MM.1S (cell line): Measurements from ENCODE around the gene DMBT1.

Experiments used
- DNase-seq: peaks from one replicate; pipeline ENCODE4 v3.0.0-alpha.2; 2015
- H2AFZ ChIP-seq: fragments of 300-600 bp; sonication (generic); 2 replicates; pipeline ENCODE4 v1.6.0; 2016; ENCODE audit warnings: antibody characterized with exemption, low read length
- H3F3A ChIP-seq: fragments of 300-600 bp; sonication (generic); 2 replicates; pipeline ENCODE4 v1.6.1; 2016; ENCODE audit warnings: mild to moderate bottlenecking, antibody characterized with exemption, low read length, moderate library complexity, mixed read lengths; ENCODE audit not compliant: insufficient read depth
- H3K27ac ChIP-seq: fragments of 300-600 bp; sonication (generic); 2 replicates; pipeline ENCODE4 v1.5.1; 2016; ENCODE audit warnings: mild to moderate bottlenecking, low read length
- H3K27me3 ChIP-seq: fragments of 300-600 bp; sonication (generic); replicated peaks from 2 replicates; pipeline ENCODE4 v1.6.0; 2016; ENCODE audit warnings: low read length; ENCODE audit not compliant: insufficient read depth
- H3K36me3 ChIP-seq: fragments of 300-600 bp; sonication (generic); replicated peaks from 2 replicates; pipeline ENCODE4 v1.6.1; 2016; ENCODE audit warnings: mild to moderate bottlenecking, low read length, mixed read lengths; ENCODE audit not compliant: insufficient read depth
- H3K4me1 ChIP-seq: fragments of 300-600 bp; sonication (generic); 2 replicates; pipeline ENCODE4 v1.6.1; 2016; ENCODE audit warnings: low read length, mixed read lengths
- H3K4me2 ChIP-seq: fragments of 300-600 bp; sonication (generic); 2 replicates; pipeline ENCODE4 v1.6.0; 2016; ENCODE audit warnings: low read depth, low read length
- H3K4me3 ChIP-seq: fragments of 300-600 bp; sonication (generic); 2 replicates; pipeline ENCODE4 v1.5.1; 2016; ENCODE audit warnings: low read length, mixed read lengths
- H3K79me2 ChIP-seq: fragments of 300-600 bp; sonication (generic); 2 replicates; pipeline ENCODE4 v1.6.1; 2016; ENCODE audit warnings: mixed run types, low read length, mixed read lengths
- H3K9ac ChIP-seq: fragments of 300-600 bp; sonication (generic); 2 replicates; pipeline ENCODE4 v1.6.1; 2016; ENCODE audit warnings: low read length, mixed read lengths
- H3K9me2 ChIP-seq: fragments of 300-600 bp; sonication (generic); replicated peaks from 2 replicates; pipeline ENCODE4 v1.6.1; 2016; ENCODE audit warnings: mild to moderate bottlenecking, low read length, mixed read lengths; ENCODE audit not compliant: insufficient read depth
- H3K9me3 ChIP-seq: fragments of 300-600 bp; sonication (generic); replicated peaks from 2 replicates; pipeline ENCODE4 v1.6.1; 2016; ENCODE audit warnings: mild to moderate bottlenecking, low read length, mixed read lengths; ENCODE audit not compliant: insufficient read depth
- H4K20me1 ChIP-seq: fragments of 300-600 bp; sonication (generic); 2 replicates; pipeline ENCODE4 v1.6.1; 2016; ENCODE audit warnings: mild to moderate bottlenecking, low read length, moderate library complexity, mixed read lengths; ENCODE audit not compliant: insufficient read depth
- EZH2 ChIP-seq: fragments of 300-600 bp; sonication (generic); optimal IDR thresholded peaks from 2 replicates; pipeline ENCODE3; 2017; ENCODE audit warnings: low read depth, mild to moderate bottlenecking, antibody characterized with exemption, low read length, mixed read lengths
- EZH2phosphoT487 ChIP-seq: fragments of 300-600 bp; sonication (generic); IDR thresholded peaks from 2 replicates; pipeline ENCODE4 v1.6.1; 2018; ENCODE audit warnings: antibody characterized with exemption, low read length
- TF ChIP-seq, protein P1 (sequence below): fragments of 300-600 bp; sonication (generic); IDR thresholded peaks from 2 replicates; pipeline ENCODE4 v1.5.1; 2016; ENCODE audit warnings: antibody characterized with exemption, low read length, mixed read lengths

The DMBT1 gene

DNA sequence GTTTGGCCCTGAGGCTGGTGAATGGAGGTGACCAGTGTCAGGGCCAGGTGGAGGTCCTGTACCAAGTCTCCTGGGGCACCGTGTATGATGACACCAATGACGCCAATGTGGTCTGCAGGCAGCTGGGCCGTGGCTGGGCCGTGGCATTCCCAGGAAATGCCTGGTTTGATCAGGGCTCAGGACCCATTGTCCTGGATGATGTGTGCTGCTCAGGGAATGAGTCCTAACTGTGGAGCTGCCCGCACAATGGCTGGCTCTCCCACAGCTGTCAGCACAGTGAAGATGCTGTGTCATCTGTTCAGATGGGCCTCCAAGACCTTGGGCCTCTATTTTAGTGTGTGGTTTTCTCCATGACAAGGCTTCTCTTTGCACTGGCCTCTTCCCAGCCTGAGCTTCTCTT, 64.0 kb downstream of the DMBT1 start:
- Histone ChIP-seq H4K20me1 (no peaks in the 10 kb centered on the region), H3F3A (no peaks in the 10 kb centered on the region), H3K27me3 (no peaks in the 10 kb centered on the region), H3K4me2 (no peak overlapping the region), H3K9me2 (no peaks in the 10 kb centered on the region), H3K36me3 (no peaks in the 10 kb centered on the region), H3K9me3 (no peaks in the 10 kb centered on the region), H3K4me3 (no peak overlapping the region), H3K79me2 (no peaks in the 10 kb centered on the region), H3K4me1 (no peaks in the 10 kb centered on the region), H3K27ac (no peak overlapping the region), H3K9ac (no peak overlapping the region), H2AFZ (no peak overlapping the region)
- TF ChIP-seq EZH2phosphoT487 (no peak), EZH2 (no peak)
- TF ChIP-seq, protein P1, sequence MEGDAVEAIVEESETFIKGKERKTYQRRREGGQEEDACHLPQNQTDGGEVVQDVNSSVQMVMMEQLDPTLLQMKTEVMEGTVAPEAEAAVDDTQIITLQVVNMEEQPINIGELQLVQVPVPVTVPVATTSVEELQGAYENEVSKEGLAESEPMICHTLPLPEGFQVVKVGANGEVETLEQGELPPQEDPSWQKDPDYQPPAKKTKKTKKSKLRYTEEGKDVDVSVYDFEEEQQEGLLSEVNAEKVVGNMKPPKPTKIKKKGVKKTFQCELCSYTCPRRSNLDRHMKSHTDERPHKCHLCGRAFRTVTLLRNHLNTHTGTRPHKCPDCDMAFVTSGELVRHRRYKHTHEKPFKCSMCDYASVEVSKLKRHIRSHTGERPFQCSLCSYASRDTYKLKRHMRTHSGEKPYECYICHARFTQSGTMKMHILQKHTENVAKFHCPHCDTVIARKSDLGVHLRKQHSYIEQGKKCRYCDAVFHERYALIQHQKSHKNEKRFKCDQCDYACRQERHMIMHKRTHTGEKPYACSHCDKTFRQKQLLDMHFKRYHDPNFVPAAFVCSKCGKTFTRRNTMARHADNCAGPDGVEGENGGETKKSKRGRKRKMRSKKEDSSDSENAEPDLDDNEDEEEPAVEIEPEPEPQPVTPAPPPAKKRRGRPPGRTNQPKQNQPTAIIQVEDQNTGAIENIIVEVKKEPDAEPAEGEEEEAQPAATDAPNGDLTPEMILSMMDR = no peak
- DNase-seq = no peak

DNA sequence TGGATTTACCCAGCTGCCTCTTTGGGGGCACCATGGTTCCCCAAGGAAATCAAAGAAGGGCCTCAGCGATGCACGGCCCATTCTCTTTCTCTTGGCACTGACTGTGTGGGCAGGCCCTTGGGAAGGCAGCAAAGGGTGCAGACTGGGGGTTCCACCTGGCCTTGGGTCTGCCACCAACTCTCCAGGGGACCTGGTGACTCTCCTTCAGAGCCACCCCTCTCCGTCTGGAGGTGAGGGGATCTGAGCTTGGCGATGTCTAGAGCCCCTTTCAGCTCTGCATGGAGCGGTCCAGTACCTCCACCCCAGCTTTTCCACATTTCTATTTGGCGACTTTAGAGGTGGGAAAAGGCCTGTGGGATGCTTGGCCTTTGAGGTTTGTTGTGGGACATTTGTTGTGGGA, 70.0 kb downstream of the DMBT1 start:
- Histone ChIP-seq H3K9me2 (no peaks in the 10 kb centered on the region), H3K4me2 (no peak overlapping the region), H3K36me3 (no peaks in the 10 kb centered on the region), H3K27me3 (no peaks in the 10 kb centered on the region), H3K4me1 (no peaks in the 10 kb centered on the region), H4K20me1 (no peaks in the 10 kb centered on the region), H3K9ac (no peak overlapping the region), H3K9me3 (no peaks in the 10 kb centered on the region), H3K79me2 (no peaks in the 10 kb centered on the region), H2AFZ (no peak overlapping the region), H3F3A (no peaks in the 10 kb centered on the region), H3K27ac (no peak overlapping the region), H3K4me3 (no peak overlapping the region)
- DNase-seq = no peak
- TF ChIP-seq, protein P1 = no peak
- no peak for TF ChIP-seq EZH2phosphoT487
- TF ChIP-seq EZH2 = no peak

DNA sequence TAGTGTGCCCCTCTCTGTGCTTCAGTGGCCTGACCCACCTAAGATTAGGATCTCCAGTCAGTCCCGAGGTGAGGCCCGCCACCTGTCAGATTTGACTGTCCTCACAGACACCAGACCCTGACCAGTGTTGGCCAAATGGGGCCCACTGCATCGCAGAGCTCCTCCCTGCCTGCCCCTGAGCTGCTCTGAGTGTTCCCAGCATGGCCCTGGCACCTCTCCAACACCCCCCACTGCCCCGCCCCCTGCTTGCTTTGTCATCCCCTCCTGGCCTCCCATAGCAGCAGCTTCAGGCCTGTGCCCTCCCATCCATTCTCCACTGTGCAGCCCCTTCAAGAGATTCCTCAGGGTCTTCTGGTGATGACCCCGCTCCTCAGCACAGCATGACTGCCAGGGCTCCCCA, 71.5 kb downstream of the DMBT1 start:
- Histone ChIP-seq H3K4me1 (no peaks in the 10 kb centered on the region), H4K20me1 (no peaks in the 10 kb centered on the region), H3F3A (no peaks in the 10 kb centered on the region), H3K4me2 (no peak overlapping the region), H3K27me3 (no peaks in the 10 kb centered on the region), H3K4me3 (no peak overlapping the region), H3K27ac (no peak overlapping the region), H3K9me2 (no peaks in the 10 kb centered on the region), H3K79me2 (no peaks in the 10 kb centered on the region), H3K9ac (no peak overlapping the region), H3K9me3 (no peaks in the 10 kb centered on the region), H2AFZ (no peak overlapping the region), H3K36me3 (no peaks in the 10 kb centered on the region)
- DNase-seq = no peak
- TF ChIP-seq EZH2 = no peak

GRCh38 chr10:122632576-122632975, 72.0 kb downstream of the DMBT1 start:
- Histone ChIP-seq H3K9me3 (no peaks in the 10 kb centered on the region), H2AFZ (no peak overlapping the region), H3K4me2 (no peak overlapping the region), H3F3A (no peaks in the 10 kb centered on the region), H3K4me3 (no peak overlapping the region), H3K27me3 (no peaks in the 10 kb centered on the region), H3K27ac (no peak overlapping the region), H3K4me1 (no peaks in the 10 kb centered on the region), H3K9me2 (no peaks in the 10 kb centered on the region), H4K20me1 (no peaks in the 10 kb centered on the region), H3K79me2 (no peaks in the 10 kb centered on the region), H3K36me3 (no peaks in the 10 kb centered on the region), H3K9ac (no peak overlapping the region)
- TF ChIP-seq, protein P1 = no peak
- TF ChIP-seq EZH2phosphoT487 = no peak
- TF ChIP-seq EZH2 = no peak
- no peak for DNase-seq
